Measurements from ENCODE around the gene SBSN.
A peak's percentile ranks its signal among the peaks of the same experiment; 100 is the strongest.

Gene SBSN

DNA sequence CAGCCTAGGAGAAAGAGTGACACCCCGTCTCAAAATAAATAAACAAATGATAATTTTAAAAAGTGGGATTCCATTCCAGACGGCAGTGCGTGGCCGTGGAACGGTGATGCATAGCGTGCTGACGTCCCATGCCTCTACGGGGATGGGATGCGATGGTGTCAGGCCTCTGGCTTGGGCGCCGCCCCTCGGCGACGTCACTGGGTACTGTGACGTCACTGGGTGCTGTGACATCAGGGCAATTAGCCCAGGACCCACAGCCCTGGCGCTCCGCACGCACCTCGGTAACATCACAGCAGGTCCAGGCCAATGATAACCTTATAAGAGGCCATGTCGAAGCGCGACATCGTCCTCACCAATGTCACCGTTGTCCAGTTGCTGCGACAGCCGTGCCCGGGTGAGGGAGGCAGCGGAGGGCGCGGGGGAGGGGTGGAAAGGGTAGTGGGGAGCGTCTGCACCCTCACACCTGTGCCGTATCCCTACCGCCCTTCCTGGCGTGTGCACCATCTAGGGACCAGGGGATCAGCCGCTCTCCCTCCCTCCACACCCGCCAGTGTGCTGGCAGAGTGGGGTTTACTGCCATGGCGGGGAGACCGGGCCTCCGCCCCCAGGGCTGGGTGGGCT is 5.2 kb upstream of the SBSN start, which contains the start of gene GAPDHS:
Gene GAPDHS (plus strand): TSS at position 256 of the 621 bp plus-strand sequence. CDS start 72 bp downstream, at position 328.
- DNase-seq (ENCODE audit: low read depth in 2 of 2): no peak

DNA sequence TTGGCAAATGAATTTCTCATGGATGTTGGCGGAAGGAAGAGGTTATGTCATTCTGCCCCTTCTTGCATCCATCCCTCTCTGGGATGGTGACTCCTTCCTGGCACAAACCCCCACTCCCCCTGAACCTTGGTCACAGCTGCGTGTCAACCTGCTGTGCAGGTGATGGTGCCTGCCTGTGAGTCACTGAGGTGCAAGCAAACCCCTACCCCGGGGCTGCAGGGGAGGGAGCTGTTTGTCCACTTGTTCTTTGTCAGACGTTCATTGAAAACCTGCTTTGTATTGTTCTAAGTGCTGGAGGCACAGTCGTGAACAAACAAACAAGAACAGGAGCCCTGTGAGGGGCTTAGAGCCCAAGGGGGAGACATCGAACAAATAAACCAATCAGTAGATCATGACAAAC is 3.2 kb upstream of the SBSN start:
- no peak for DNase-seq (ENCODE audit: low read depth in 2 of 2)

DNA sequence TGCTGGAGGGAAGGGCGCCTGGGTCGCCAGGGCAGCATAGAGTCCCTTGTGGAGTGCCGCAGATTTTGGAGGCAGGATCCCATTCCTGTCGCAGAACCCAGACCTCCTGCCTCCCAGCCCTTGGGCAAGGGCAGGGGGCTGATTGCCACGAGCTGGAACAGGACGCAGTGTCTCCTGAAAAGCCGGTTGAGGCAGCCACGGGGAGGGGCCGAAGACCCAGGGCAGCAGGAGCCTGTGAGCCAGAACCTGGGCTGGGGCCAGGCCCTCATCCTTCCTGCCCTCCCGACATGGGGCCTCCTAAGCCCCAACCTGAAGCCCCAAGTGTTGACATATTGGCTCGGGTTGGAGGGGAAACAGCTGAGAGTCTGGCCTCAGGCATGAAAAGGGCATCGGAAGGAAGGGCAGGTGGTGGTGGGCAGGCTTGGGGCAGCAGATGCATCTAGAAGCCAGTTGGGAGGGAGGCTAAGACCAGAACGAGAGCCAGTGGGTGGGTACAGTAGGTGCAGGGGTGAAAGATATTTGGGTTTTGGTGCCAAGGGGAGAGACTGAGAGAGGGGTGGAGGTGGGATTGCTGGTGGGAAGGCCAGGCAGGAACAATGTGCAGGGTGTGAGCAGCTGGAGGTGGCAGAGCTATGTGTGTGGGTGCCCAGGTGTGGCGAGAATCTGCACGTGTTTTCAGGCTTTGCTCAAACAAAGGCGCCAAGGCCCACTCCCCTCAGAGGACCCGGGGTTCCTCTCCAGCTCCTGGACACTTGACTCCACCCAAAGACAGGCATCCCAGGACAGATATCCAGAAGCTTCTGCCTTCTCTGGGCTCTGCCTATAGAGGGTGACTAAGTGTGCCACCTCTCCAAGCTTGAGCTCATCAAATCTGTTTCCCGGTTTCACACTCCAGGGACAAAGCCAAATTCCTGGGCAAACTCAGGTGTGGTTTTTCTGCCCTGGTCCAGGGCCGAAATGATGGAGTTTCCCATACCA is 1.4 kb upstream of the SBSN start:
- DNase-seq (ENCODE audit: low read depth in 2 of 2): no peak

DNA sequence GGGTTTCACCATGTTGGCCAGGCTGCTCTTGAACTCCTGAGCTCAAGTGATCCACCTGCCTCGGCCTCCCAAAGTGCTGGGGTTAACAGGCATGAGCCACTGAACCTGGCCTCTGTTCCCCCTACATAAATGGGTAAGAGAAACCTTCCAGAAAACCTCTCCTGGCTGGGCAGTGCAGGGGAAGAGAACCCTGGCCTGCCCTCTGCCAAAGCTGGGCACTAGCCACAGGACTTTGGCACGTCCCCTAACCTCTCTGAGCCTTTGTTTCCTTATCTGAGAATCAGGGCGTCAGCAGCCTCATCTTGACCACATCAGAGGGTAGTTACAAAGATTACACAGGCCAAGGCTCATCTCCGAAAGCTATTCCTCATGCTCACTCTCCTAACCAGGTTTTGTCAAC is 2.2 kb downstream of the SBSN start:
- no peak for DNase-seq (ENCODE audit: low read depth in 2 of 2)

DNA sequence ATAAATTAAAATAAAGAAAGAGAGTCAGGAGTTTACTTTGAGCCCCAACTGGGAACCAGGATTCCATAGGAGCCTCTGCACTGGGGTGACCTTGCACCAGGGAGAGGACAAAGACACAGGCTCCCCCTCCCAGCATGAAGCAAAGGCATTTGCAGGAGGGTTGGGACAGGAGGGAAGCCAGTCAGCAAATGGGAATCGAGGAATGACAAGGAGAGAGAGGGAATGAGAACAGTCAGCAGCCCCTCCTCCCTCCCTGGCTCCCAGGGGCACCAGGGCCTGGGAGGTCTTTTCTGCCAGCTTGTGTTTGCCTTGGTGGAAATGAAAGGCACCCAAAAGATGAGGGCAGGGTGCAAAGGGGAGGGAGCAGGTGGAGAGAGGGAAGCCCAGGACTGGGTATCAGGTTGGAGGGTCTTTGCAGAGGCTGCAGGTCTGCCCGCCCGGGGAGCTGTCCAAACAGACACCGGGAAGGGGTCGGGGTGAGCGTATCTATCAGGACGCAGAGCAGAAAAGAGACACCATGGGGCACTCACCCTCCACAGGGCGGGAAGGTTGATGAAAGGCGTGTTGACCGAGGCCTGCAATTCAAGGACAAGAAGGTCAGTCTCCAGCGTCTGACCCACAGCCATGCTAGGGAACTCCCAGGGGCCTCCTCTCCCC is 3.8 kb downstream of the SBSN start:
- DNase-seq (ENCODE audit: low read depth in 2 of 2): no peak

DNA sequence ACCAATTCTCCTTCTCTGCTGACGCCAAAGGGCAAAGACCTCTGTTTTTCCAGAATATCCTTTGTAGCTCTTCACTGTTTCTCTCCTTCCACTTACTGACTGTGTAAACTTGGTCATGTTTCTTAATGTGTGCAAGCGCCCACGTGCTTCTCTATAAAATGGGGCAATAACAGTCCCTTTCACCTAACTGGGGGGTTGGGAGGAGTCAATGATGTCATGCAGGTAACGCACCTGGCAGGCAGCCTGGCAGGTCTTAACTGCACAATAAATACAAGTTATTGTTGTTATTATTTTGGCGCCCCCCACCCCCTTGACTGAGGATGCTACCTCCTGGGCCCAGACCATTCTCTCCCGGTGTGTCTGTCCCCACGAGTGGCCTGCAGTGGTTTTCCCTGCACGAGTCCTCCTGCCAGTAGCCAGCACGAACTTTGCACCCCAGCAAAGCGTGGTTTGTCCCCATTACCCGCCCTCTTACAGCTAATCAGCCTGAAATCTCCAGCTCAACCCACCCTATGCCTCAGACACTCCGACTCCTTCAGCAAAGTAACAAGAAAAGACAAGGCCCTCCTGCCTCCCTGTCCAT is 5.3 kb downstream of the SBSN start:
- DNase-seq (ENCODE audit: low read depth in 2 of 2): no peak

DNA sequence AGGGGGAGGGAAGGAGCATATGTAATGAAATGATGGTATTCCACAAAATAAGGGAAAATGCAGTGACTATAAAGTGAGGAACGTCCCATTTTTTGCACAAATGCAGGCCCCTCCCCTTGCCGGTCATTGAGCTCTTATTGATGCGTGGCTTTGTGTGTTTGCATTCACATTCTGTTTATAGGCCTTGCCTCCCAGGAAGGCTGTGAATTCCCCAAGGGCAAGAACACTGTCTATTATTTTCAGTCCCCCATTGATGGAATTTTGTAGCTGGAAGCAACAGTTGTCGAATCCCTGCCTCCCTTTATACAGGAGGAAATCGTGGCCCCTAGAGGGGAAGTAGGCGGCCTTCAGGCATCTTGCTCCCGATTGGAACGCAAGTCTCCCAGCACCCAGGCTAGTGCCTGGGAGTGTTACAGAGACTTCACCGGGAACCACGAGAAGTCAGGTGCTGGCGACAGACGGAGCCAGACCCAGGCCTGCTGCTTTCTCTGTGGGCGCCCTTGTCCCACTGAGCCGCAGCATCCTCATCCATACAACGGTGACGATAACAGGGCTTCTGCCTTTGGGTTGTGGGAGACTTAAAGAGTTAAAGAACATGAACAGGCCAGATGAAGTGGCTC is 6.9 kb downstream of the SBSN start:
- no peak for DNase-seq (ENCODE audit: low read depth in 2 of 2)

DNA sequence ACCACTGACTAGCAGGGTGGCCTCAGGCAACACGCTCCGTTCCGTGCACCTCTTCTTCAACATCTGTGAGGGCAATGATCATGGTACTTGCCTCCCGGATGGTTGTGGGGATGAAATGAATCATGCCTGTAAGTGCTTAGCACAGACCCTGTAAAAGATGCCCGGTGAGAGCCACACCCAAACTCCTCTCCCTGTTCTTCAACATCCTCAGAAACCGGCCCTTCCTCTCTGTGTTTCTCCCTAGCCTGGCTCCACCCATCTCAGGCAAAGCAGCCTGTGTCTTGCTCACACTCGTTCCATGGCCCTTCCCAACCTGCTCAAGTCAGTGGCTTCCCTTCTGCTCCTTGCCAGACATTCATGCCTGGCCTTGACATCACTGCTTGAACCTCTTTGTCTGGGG is 8.8 kb downstream of the SBSN start:
- DNase-seq (ENCODE audit: low read depth in 2 of 2): no peak

DNA sequence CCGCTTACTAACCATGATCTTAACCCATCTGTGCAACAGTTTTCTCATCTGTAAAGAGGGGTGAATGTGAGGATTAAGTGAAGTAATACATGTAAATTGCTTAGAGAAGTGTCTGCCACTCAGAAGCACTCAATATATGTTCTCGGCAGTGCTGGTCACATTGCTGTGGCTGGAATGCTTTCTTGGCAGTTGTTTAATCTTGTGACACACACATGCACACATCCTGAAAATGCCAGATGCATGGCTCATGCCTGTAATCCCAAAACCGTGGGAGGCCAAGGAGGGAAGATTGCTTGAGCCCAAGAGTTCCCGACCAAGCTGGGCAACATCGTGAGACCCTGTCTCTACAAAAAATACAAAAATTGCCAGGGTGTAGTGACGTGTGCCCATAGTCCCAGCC is 9.8 kb downstream of the SBSN start:
- DNase-seq (ENCODE audit: low read depth in 2 of 2): no peak

DNA sequence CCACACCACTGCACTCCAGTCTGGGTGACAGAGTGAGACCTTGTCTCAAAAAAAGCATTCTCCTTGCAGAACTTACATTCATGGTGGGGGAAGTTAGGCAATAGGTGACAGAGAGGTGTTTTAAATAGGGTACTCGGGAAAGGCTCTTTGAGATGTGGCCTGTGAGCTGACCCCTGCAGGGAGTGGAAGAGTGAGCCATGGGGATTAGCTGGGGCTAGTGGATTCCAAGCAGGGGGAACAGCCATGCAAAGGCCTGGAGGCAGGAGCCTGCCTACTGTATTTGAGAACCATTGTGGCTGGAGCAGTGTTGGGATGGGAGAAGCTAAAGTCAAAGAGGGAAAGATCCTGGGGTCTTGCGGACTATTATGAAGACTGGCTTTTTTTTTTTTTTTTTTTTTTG is 10.8 kb downstream of the SBSN start:
- DNase-seq (ENCODE audit: low read depth in 2 of 2): no peak

DNA sequence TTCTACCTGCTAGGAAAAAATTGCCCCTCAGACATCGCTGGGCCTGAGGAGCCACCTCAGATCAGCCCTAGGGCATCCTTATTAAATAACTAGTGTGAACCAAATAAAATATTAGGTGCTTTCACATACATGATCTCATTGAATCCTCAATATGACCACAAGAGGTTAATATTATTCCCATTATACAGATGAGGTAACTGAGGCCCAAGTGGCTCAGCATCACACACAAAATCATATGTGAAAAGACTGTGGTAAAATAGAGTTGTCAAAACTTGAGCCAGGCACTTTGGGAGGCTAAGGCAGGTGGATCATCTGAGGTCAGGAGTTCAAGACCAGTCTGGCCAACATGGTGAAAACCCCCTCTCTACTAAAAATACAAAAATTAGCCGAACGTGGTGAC is 11.8 kb downstream of the SBSN start:
- no peak for DNase-seq (ENCODE audit: low read depth in 2 of 2)

DNA sequence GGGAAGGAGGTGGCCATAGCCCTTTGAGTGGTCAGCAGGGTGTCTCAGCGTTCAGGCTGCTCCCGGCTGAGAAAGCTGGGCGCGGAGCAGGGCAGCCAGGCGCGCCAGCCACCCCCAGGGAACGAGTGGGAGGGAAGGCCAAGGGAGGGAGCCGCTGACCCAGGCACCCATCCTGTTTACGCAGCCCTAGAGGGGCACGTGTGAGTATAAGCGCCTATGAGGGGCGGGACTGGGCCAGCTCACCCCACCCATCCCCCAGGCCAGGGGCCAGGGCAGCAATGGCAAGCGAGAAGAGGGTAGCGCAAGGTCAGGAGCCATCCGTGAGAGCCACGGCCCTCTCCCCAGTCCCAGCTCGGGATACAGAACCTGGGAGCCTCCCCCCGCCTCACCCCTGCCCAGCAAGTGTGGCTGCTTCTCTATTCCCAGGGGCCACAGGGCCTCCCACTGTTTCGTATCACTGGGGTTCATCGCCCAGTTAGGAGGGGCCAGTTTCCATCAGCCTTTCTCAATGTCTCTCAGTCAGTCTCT is 13.8 kb downstream of the SBSN start:
- no peak for DNase-seq (ENCODE audit: low read depth in 2 of 2)

DNA sequence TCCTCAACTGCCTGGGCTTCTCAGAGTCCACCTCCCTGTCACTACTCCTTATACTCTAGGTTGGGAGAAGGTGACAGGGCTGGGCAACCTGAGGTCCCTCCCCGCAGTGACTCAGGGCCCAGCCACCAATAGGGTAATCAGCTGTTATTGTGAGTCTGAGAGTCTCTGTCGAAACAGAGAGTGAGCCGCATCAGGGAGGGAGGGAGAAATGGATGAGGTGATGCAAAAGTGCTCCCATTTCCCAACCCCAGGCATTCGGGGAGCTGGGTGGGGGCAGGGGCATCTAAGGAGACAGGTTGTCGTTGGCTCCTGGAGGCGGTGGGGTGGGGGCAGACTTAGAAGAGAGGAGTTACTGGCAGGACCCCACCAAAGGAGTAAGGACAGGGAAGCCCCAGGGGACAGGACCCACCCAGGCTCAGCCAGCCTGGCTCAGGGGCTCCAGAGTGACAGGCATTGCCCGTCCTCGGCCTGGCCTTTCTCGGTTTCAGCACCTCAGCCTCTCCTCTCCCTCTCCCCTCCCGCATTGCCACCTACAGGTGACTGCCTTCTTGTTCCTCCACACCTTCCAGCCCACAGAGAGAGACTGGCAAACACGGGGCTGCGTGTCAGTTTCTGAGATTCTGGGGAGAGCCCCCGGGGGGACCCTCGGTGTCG is 14.4 kb downstream of the SBSN start, which contains the start of gene DMKN:
Gene DMKN (minus strand): TSS at position 22 of the 654 bp plus-strand sequence. CDS start 174 bp downstream, outside the sequence.
- no peak for DNase-seq (ENCODE audit: low read depth in 2 of 2)

DNA sequence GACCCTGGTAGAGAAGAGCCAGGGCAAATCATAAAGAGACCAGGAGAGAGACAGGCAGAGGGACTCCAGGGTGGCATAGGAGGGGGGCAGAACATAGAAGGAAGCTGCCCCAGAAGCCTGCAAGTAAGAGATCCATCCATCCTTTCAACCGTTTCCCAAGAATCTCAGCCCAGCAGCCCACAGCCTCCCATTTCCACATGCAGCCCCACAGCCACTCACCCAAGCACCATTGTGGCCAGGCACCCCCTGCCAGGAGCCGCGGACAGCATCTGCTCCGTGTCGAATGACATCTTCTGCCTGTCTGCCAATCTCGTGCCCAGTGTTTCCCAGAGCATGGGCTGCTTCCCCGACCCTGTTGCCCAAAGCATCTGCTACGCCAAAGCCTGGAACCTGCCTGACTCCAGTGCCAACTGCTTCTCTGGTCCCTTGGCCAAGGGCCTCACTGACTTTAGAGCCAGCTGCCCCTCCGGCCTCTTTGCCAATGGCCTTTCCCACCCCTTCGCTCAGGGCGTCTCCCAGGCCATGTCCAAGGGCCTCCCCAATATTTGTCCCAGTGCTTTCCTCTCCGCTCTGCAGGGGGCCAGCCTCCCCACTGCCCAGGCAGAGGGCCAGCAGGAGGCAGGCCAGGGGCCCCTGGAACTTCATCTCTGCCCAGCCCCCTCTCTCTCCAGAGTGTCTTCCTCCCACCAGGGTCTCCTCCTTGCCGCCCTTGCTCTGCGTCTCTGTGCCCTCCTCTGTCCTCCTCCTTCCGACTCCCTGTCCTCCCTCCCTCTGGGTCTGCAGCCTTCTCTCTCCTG is 15.1 kb downstream of the SBSN start:
- DNase-seq (ENCODE audit: low read depth in 2 of 2): no peak

DNA sequence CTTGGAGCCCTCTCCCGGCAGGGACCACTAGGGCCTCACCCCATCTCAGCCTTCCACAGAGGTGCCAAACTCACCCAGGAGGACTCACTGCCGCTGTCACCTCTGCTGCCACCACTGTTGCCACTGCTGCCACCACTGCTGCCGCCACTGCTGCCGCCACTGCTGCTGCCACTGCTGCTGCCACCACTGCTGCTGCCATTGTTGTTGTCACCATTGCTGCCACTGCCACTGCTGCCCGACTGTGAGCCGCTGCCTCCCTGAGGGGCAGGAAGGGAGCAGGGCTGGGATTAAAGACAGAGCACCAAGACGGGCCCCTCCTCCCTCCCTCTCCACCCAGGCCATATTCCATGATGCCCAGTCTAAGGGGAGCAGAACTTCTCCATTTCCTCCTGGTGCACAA is 16.8 kb downstream of the SBSN start:
- DNase-seq (ENCODE audit: low read depth in 2 of 2): no peak

DNA sequence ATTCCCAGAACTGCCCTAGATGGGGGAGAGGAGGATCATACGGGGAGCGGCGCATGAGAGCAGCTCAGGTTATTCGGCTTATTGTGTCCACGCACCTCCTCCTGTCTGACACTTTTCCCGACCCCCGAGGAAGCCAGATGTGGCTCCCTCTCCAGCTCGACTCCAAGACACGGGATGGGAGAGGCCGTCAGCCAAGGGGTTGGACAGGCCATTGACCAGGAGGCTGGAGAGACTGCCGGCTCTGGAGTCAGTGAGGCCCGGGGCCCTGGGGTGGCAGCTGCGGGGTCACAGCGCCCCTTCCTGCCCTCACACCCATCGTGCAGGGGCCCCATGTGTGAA is 17.5 kb downstream of the SBSN start:
- DNase-seq (ENCODE audit: low read depth in 2 of 2): no peak

DNA sequence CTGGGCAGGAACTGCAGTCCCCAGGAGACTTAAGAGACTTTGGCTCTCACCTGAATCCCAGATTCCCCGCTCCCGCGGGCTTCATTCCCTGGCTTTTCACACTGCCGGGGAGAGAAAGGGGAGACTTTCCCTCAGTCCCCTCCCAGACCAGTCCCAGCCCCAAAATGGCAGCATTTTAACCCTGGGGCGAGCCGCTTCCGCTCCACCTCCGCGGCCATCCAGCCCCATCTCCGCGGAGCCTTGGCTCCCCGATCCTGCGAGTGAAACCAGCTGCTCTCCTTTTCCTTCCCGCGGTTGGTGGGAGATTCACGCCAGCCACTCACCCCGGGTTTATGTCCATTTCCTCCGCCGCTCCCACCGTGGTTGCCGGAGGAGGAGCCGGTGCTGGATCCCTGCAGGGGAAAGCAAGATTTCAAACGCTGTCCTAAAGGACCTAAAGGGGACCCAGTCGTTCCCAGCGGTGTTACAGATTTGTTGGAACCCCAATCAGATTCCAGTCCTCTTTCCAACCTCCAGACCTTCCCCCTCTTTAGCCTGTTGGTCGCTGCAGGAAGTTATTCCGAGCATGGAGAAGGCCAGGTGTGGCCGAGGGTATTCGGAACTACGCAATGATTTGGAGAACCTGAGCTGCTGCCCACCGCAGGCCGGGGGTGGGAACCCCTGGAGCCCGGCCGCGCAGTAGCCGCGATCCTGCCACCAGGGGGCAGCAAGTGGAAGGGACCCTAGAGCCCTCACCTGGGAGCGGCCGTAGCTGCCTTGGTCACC is 18.1 kb downstream of the SBSN start:
- peak; percentile 75 to 80 for DNase-seq (ENCODE audit: low read depth in 2 of 2)

DNA sequence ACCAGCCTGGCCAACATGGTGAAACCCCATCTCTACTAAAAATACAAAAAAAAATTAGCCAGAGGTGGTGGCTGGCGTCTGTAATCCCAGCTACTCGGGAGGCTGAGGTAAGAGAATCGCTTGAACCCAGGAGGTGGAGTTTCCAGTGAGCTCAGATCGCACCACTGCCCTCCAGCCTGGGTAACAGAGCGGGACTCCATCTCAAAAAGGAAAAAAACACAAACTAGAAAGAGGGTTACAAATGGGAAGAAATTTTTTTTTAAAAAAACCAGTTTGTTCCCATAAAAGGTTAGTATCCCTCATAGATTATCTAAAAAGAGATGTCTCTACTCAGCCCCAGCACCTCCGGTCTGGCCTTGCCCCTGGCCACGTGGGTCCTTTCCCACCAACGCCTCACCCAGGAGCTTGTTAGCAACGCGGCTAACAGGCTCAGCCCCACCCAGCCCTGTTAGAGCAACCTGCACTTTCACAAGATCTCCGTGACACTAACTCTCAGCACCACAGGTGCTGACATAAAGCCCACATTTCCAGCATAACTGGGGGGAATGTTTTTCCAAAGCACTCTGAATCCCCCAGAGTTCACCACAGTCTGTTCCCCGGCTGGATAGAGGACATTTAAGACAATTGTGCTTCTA is 19.0 kb downstream of the SBSN start:
- DNase-seq (ENCODE audit: low read depth in 2 of 2): no peak

DNA sequence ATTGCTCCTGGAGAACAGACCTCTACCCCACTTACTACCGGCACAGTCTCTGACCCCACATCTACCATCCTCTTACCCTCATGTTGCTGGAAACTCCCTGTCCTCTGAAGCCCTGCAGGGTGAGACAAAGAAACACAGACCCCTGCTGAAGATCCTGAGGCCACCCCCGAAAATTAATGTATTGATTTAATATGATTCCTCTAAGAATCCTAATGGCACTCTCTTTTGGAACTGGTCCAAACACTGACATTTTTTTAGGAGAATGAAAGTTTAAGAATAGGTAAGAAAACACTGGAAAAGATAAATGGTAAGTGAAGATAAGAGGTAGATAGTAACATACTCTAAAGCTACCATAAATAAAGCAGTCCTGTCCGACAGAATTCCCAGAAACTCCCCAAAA is 20.0 kb downstream of the SBSN start:
- no peak for DNase-seq (ENCODE audit: low read depth in 2 of 2)

Data from stimulated activated CD4-positive, alpha-beta T cell treated with anti-CD3 and anti-CD28 coated beads, Interleukin-4, amount 100 ng/mL, for 48 hours (primary cell).